NCI-H2196 (cell line): ENCODE measurements around the gene CPA2.

Experiments
- DNase-seq: peaks from one replicate; lab custom pipeline; 2025; ENCODE audit not compliant: unreplicated experiment; lab: John Stamatoyannopoulos, UW

Gene CPA2

DNA sequence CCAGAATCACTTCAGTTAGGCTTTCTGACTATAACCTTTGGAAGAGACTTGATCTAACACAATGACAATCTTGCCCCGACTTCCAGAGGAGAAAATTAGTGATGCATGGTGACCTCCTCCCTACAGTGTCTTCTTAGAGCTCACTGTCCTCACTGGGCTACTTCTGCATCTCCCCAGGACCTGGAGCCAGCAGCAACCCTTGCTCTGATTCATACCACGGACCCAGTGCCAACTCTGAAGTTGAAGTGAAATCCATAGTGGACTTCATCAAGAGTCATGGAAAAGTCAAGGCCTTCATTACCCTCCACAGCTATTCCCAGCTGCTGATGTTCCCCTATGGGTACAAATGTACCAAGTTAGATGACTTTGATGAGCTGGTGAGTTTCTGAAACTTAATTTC, 12.6 kb downstream of the CPA2 start:
- DNase-seq = no peak

DNA sequence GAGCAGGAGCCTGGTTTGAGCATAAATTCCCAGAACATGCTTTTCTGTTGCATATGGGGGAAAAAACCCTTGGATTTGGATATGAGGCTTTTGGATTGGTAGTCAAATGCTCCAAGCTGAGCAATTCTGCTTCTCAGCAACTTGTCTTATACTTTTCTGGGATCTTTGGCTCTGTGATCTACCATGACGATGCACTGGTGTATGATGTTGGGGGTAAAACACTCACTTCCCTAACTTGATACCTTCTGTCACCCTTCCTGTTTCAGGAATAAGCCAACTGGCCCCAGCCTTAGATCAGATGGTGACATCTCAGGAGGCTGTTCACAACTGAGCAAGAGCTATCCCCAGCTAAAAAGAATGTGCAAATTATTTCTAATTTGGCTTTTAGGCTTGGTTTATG, 13.2 kb downstream of the CPA2 start:
- DNase-seq = no peak

GRCh38 chr7:130281260-130281659, 14.6 kb downstream of the CPA2 start:
- DNase-seq = no peak

- no peak for DNase-seq
Measured at GRCh38 chr7:130286881-130287280, 20.2 kb downstream of the CPA2 start.

DNA sequence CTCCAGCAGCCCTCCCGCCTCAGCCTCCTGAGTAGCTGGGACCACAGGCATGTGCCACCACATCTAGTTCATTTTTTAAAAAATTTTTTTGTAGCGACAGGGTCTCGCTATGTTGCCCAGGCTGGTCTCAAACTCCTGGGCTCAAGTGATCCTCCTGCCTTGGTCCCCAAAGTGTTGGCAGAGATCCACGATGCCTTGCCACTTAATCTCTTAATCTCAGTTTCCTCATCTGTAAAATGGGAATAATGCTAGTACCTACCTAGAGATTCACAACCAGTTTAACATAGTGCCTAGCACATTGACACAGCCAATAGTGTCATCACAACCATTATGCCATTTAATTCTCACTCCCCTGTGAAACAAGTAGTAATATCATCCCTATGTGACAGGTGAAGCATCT, 21.5 kb downstream of the CPA2 start:
- no peak for DNase-seq

DNA sequence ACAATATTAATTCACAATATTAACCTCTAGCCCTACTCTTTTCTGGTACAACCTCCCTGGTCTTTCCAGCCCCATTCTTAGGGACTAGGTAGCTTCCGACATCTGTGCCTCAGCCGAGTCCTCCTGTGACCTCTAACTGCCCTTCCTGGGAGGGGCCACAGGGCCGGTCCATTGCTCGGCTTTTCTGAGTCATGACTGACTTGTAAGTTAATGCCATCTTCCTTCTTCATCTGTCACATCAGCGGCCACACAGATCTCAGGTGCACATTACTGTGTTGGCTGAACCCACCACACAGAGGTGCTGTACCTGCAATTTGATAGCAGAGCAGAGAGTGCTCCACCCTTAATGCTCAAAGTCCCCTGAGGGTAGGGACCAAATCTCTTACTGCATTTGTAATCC, 22.2 kb downstream of the CPA2 start:
- no peak for DNase-seq

DNA sequence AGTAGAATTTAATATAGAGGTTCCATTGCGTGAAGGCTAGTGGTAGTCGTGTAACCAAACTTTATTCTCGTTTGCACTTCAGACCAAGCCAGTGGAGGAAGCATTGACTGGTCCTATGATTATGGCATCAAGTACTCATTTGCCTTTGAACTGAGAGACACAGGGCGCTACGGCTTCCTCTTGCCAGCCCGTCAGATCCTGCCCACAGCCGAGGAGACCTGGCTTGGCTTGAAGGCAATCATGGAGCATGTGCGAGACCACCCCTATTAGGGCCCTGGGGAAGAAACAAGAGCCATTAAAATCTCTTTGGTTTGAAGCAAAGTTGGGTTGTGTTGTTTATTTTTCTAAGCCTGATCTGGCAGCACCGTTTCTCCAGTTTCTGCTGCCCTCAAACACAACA, 22.8 kb downstream of the CPA2 start:
- no peak for DNase-seq

DNA sequence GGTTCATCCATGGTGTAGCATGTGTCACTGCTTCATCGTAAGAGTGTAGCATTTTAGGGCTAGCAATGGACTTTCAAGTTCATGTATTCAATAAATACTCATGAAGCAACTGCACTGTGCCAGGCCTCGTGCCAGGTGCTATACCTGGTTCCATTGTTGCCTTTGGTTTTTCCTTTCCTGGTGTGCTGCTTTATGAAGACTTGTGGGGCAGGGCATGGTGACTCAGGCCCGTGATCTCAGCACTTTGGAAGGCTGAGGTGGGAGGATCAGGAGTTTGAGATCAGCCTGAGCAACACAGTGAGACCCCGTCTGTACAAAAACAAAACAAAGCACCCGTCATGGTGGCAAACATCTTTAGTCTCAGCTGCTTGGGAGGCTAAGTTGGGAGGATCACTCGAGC, 24.1 kb downstream of the CPA2 start:
- no peak for DNase-seq

DNA sequence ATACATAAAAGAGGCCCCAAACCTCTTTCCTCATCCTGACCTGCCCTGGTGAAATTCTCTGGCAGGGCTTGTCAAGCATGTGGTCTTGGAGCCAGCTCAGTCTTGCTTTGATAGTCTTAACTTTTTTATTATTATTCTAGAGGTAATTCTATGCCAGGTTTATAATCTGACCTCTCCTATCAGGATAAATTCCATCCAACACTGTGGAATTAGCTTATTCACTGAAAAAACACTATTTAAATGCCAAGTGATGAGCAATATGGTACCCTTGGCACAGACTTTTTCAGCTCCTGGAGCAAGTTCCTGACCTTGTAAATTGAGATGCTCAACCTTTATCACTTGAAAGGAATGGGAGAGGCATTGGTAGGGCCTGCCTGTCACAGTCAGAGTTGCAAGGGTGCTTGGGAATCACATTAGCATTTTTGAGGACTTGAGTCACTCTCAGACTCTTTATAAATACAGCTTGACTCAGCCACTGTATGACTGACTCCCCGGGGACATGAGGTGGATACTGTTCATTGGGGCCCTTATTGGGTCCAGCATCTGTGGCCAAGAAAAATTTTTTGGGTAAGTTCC, 26.1 kb downstream of the CPA2 start, which contains the start of gene CPA4:
TSS of gene CPA4 (plus strand) at position 480 of the 576 bp plus-strand sequence. CDS start at position 500, 20 bp downstream.
- no peak for DNase-seq

DNA sequence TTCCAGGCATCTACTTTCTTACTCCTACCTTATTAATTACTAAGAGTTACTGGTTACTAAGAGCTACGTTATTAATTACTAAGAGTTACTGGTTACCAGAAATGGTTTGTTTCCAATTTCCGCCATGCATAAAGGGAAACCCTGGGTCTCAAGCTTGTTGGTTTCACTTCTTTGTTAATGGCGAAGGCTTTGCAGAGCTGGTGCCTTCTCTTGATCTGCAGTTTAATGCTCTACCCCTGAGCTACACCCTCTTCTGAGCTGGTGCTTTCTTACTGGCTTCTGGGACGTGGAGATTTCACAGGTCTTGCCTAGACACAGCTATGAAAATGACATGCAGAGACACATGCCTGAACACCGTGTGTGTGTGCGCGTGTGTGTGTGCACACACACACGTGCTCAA, 26.9 kb downstream of the CPA2 start:
- DNase-seq = no peak

DNA sequence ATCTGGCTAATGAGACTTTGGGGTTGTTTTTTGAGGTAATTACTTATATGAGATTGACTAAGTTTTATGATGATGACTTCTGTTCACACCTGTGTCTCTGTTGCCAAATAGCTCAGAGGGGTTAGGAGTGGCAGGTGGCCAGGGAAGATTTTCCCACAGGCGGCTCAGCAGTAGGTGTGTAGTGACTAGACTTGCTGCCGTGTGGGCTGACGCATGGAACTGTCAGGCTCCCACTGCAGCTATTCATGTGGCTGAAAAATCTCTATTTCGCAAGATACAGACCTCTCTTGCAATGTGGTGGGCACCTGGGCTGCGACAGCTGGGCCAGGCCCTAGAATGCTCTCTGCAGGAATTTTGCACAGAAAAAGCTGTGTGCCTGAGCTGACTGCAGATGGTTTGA, 27.7 kb downstream of the CPA2 start:
- no peak for DNase-seq

DNA sequence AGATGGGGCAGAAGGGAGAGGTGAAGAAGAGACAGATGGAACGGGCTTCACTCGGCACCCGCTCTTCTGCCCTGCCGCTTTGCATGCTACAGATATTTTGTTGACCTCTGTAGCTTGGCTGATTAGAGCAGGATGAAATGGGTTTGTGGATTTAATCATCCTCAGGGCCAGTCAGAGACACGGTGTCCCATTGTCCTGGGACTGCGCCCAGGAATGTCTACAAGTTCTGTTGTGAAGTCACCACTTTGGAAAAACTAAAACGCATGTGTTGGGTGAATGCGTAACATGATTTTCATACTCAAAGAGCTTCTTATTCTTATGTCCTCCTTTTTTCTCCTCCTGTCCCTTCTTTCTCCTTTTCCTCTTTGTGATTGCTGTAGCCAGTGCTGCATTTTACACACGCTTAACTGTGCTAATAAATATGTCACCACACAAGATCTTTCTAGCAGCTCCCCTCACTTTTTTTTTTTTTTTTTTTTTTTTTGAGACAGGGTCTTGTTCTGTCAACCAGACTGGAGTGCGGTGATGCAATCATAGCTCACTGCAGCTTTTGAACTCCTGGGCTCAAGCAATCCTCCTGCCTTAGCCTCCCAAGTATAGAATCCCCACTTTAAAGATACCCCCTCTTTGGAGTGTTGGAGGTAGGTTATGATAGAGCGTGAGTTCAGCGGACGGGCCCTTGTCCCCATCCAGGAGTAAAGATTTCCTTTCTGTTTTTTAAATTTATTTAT, 29.7 kb downstream of the CPA2 start:
- no peak for DNase-seq

GRCh38 chr7:130297628-130298543, 31.2 kb downstream of the CPA2 start:
- no peak for DNase-seq

GRCh38 chr7:130298544-130299326, 32.1 kb downstream of the CPA2 start:
- DNase-seq = no peak

GRCh38 chr7:130299866-130300265, 33.2 kb downstream of the CPA2 start:
- no peak for DNase-seq

GRCh38 chr7:130301501-130302020, 34.9 kb downstream of the CPA2 start:
- DNase-seq = no peak

GRCh38 chr7:130302649-130303048, 36.0 kb downstream of the CPA2 start:
- DNase-seq = no peak

- DNase-seq = no peak
Measured at GRCh38 chr7:130303127-130303526, 36.5 kb downstream of the CPA2 start.

DNA sequence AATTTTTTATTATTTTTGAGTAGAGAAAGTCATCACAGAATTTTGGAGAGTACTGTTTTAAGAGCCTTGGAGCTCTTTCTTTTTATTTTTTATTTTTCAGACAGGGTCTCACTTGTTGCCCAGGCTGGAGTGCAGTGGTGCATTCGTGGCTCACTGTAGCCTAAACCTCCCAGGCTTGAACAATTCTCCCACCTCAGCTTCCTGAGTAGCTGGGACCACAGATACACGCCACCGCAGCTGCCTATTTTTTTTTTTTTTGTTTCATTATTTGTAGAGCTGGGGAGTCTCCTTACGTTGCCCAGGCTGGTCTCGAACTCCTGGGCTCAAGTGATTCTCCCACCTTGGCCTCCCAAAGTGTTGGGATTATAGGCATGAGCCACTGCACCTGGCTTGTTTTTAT, 36.9 kb downstream of the CPA2 start:
- DNase-seq = no peak

DNA sequence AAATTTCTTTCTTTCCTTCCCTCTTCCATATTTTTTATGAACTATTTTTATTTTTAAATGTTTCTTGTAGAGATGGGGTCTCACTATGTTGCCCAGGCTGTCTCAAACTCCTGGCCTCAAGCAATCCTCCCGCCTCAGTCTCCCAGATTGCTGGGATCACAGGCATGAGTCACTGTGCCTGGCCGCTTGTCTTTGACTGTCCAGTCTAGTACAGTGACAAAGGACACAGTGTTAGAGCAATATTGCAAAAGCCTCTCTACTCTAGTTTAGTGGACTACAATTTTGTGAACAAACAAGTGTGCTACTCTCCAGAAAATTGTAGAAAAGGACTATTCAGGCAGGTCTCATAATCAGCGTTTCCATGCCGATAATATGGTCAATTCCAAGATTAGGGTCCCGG, 37.3 kb downstream of the CPA2 start:
- no peak for DNase-seq

DNA sequence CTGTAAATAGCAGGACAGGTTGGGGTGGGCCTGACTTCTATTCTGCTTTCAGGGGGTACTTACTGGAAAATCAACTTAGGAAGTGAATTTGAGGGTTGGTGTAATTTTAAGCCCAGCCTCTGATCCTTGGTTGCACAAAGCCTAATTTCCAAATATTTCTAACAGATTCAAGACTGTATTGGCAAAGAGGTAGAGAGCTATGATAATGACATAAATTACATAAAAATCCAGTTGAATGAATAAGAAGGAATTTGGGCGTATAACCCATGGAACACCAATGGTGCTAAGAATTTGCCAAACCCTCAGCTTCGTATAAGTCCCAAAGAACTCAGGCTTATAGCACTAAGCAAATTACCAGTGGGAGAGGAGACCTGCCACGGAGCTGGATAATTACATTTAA, 38.2 kb downstream of the CPA2 start:
- no peak for DNase-seq
